GM12878 (cell line): Measurements from ENCODE around the gene GSKIP. TPM values are rescaled to one million over a fixed set of nuclear protein-coding genes. Genes with fewer than 3 reads are reported as not detected.

Experiments used
- ATAC-seq: fragments of 200-7000 bp; cut with Tn5 transposase; 3 replicates; pipeline ENCODE4 v1.9.1; 2020; ENCODE audit warnings: mild to moderate bottlenecking, moderate library complexity
- BruUV-seq: library from RNA; stranded (reverse); fragments of 400-500 nt; replicated peaks from 2 replicates; lab custom pipeline; 2021; lab: Mats Ljungman, UMichigan
- CTCF ChIA-PET: fragments of 300-600 bp; sonication (Branson Sonifier 250); formaldehyde crosslinking; extraction: SDS; loops from one replicate; lab custom pipeline; 2021; ENCODE audit warnings: inconsistent platforms; lab: Yijun Ruan, JAX
- POLR2A ChIA-PET: fragments of 350-600 bp; formaldehyde crosslinking; extraction: SDS; loops from one replicate; lab custom pipeline; 2021; ENCODE audit warnings: inconsistent platforms; lab: Charles Lee
- RAD21 ChIA-PET: fragments of 300-600 bp; sonication (Branson Sonifier 250); formaldehyde crosslinking; loops from one replicate; lab custom pipeline; 2023; ENCODE audit warnings: antibody characterized with exemption; ENCODE audit not compliant: unreplicated experiment; lab: Charles Lee
- SMC1A ChIA-PET: fragments of 300-600 bp; sonication (Branson Sonifier 250); formaldehyde crosslinking; loops from one replicate; lab custom pipeline; 2023; ENCODE audit not compliant: unreplicated experiment, uncharacterized antibody; lab: Charles Lee
- DNase-seq: peaks from one replicate; pipeline ENCODE4 v3.0.0-alpha.2; 2011; ENCODE audit warnings: low read depth, low spot score
- FAIRE-seq: peaks from 3 replicates; lab custom pipeline; 2011; peaks lifted over from hg19 to GRCh38; lab: Jason Lieb, UNC
- H2AFZ ChIP-seq: 2 replicates; pipeline ENCODE4 v1.6.0; 2011; ENCODE audit warnings: low read depth, low read length, control low read depth; ENCODE audit not compliant: control insufficient read depth
- H3K27ac ChIP-seq: 2 replicates; pipeline ENCODE4 v1.5.1; 2011; ENCODE audit warnings: control low read depth; ENCODE audit not compliant: control insufficient read depth, insufficient read depth
- H3K27me3 ChIP-seq, 2 experiments: replicated peaks in 1 of 2; 2 replicates each; pipeline versions ENCODE4 v1.6.0 to v1.6.1; 2011; ENCODE audit warnings: low read length in 1 of 2; ENCODE audit not compliant: control insufficient read depth in 2 of 2, insufficient read depth in 2 of 2
- H3K36me3 ChIP-seq, 2 experiments: 2 replicates each; pipeline ENCODE4 v1.5.1; 2011; ENCODE audit warnings: low read length in 1 of 2; ENCODE audit not compliant: control insufficient read depth in 2 of 2, insufficient read depth in 2 of 2
- H3K4me1 ChIP-seq: 2 replicates; pipeline ENCODE4 v1.6.1; 2011; ENCODE audit warnings: mild to moderate bottlenecking, low read length, moderate library complexity, mixed read lengths; ENCODE audit not compliant: control insufficient read depth, insufficient read depth
- H3K4me2 ChIP-seq: 2 replicates; pipeline ENCODE4 v1.6.0; 2011; ENCODE audit warnings: control low read depth; ENCODE audit not compliant: control insufficient read depth, insufficient read depth
- H3K4me3 ChIP-seq: fragments of 200-600 bp; sonication (generic); 2 replicates; pipeline ENCODE4 v1.5.1; 2016
- H3K79me2 ChIP-seq: 2 replicates; pipeline ENCODE4 v1.6.0; 2011; ENCODE audit warnings: low read length; ENCODE audit not compliant: control insufficient read depth, insufficient read depth
- H3K9ac ChIP-seq: 2 replicates; pipeline ENCODE4 v1.8.0; 2011; ENCODE audit warnings: low read length, control low read depth, mixed read lengths; ENCODE audit not compliant: control insufficient read depth, insufficient read depth
- H3K9me3 ChIP-seq: replicated peaks from 3 replicates; pipeline ENCODE4 v1.5.1; 2011; ENCODE audit warnings: mild to moderate bottlenecking, low read length; ENCODE audit not compliant: control insufficient read depth, insufficient read depth
- H4K20me1 ChIP-seq: 2 replicates; pipeline ENCODE4 v1.6.0; 2011; ENCODE audit not compliant: control insufficient read depth, insufficient read depth
- CBX3 ChIP-seq: fragments of 200-600 bp; sonication (generic); IDR thresholded peaks from 2 replicates; pipeline ENCODE4 v1.6.1; 2016; ENCODE audit warnings: low read depth, borderline replicate concordance
- SUZ12 ChIP-seq: fragments of 200-600 bp; sonication (generic); IDR thresholded peaks from one replicate; pipeline ENCODE4 v1.6.1; 2018; ENCODE audit warnings: antibody characterized with exemption, mild to moderate bottlenecking; ENCODE audit not compliant: unreplicated experiment
- WGBS: methylation state at CpG from one replicate; pipeline ENCODE4 v1.1.6; 2016; ENCODE audit warnings: low lambda C conversion rate; ENCODE audit not compliant: insufficient replicate concordance, insufficient coverage; ENCODE audit errors: missing lambda C conversion rate; 5-methylcytosine and 5-hydroxymethylcytosine counted together
- in situ Hi-C: fragments of 300-500 bp; cut with MboI; formaldehyde crosslinking; loops from 9 replicates; pipeline ENCODE4 v1.14.3; 2018; ENCODE audit warnings: mixed read lengths
- intact Hi-C: fragments of 100-400 bp; cut with micrococcal nuclease; formaldehyde crosslinking; loops from one replicate; pipeline ENCODE4 v1.14.2; 2022; ENCODE audit not compliant: unreplicated experiment
- polyA plus RNA-seq, 11 experiments: library from polyadenylated mRNA; depleted of rRNA in 4 of 11; unstranded in 6 of 11; stranded (reverse) in 5 of 11; fragments of >200 nt; fragmentation: Nextera tagmentation in 4 of 11; fragmentation: Illumina TruSeq in 1 of 11; extraction: Ambion mirVana in 4 of 11; extraction: Trizol in 1 of 11; gene quantifications; 1 replicate in 1 of 11; 2 replicates in 10 of 11; pipeline versions ENCODE4 v1.2.1 to v1.2.3, GENCODE V29; 2011 to 2016; ENCODE audit warnings: inconsistent platforms in 2 of 11, missing spikeins in 2 of 11, low read depth in 1 of 11
- total RNA-seq, 4 experiments: library from RNA; depleted of rRNA in 3 of 4; stranded (reverse); fragments of >200 nt in 3 of 4; fragmentation: Illumina TruSeq in 1 of 4; extraction: Trizol in 1 of 4; gene quantifications; 2 replicates each; pipeline versions ENCODE4 v1.2.1 to v1.2.3, GENCODE V29; 2013 to 2021
- TF ChIP-seq, protein P1 (sequence below): fragments of 450-650 bp; IDR thresholded peaks from 2 replicates; pipeline ENCODE4 v1.6.1; 2017; ENCODE audit warnings: low read depth, mild to moderate bottlenecking, moderate library complexity
- TF ChIP-seq, protein P2 (sequence below): fragments of 450-650 bp; formaldehyde crosslinking; IDR thresholded peaks from 2 replicates; pipeline ENCODE4 v1.5.0; 2022; ENCODE audit warnings: mild to moderate bottlenecking, missing genetic modification characterization
- TF ChIP-seq, protein P3 (sequence below): fragments of 450-650 bp; conservative IDR thresholded peaks from 2 replicates; pipeline ENCODE4 v1.6.1; 2017; ENCODE audit warnings: mild to moderate bottlenecking, moderate library complexity

Gene GSKIP
- total and polyA plus RNA-seq, 10 of the 15 experiments (the other 5 are each of a cell fraction or from before 2014, with no cell fraction given), result 15.4 to 75.2 (median 26.1) TPM

GRCh38 chr14:96393071-96393691 is 29.9 kb downstream of the GSKIP start:
- ChIA-PET RAD21 (no interaction called here), POLR2A (no interaction called here)

More at GRCh38 chr14:96393071-96393691, 29.9 kb downstream of the GSKIP start:
- DNase-seq (no peak), ATAC-seq (no peak), FAIRE-seq (no peak)
- WGBS, result 92% methylated on average over 5 of the region's 5 CpGs
- no peaks in the 10 kb centered on the region for H3K36me3 ChIP-seq
- no peaks in the 10 kb centered on the region for H3K4me1 ChIP-seq
- no peak overlapping the region for H3K9ac ChIP-seq
- no peak overlapping the region for H3K4me3 ChIP-seq
- H3K79me2 ChIP-seq, result no peaks in the 10 kb centered on the region
- H3K4me2 ChIP-seq, result peak overlapping the region; percentile 60; the same call in 1 of the 2 replicates
- CTCF ChIA-PET, result no interaction called here
- H3K27ac ChIP-seq, result no peak overlapping the region
- BruUV-seq, result no TSS peak
- in situ Hi-C loops (no loop called here), intact Hi-C loops (loop anchor here (5.0 kb wide), 2 partner anchors 51 to 109 kb away; partner anchors contain the start of gene PAPOLA)
- H2AFZ ChIP-seq, result no peak overlapping the region
- SMC1A ChIA-PET, result interaction anchor here (1.4 kb wide), 1 partner anchor 12 kb away, joined by 4 read pairs; no protein-coding TSS in a partner anchor
- no peaks in the 10 kb centered on the region for H3K9me3 ChIP-seq
- TF ChIP-seq CBX3 (no peak), SUZ12 (no peak)
- TF ChIP-seq, protein P1, sequence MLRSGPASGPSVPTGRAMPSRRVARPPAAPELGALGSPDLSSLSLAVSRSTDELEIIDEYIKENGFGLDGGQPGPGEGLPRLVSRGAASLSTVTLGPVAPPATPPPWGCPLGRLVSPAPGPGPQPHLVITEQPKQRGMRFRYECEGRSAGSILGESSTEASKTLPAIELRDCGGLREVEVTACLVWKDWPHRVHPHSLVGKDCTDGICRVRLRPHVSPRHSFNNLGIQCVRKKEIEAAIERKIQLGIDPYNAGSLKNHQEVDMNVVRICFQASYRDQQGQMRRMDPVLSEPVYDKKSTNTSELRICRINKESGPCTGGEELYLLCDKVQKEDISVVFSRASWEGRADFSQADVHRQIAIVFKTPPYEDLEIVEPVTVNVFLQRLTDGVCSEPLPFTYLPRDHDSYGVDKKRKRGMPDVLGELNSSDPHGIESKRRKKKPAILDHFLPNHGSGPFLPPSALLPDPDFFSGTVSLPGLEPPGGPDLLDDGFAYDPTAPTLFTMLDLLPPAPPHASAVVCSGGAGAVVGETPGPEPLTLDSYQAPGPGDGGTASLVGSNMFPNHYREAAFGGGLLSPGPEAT, result no peak
- TF ChIP-seq, protein P2, sequence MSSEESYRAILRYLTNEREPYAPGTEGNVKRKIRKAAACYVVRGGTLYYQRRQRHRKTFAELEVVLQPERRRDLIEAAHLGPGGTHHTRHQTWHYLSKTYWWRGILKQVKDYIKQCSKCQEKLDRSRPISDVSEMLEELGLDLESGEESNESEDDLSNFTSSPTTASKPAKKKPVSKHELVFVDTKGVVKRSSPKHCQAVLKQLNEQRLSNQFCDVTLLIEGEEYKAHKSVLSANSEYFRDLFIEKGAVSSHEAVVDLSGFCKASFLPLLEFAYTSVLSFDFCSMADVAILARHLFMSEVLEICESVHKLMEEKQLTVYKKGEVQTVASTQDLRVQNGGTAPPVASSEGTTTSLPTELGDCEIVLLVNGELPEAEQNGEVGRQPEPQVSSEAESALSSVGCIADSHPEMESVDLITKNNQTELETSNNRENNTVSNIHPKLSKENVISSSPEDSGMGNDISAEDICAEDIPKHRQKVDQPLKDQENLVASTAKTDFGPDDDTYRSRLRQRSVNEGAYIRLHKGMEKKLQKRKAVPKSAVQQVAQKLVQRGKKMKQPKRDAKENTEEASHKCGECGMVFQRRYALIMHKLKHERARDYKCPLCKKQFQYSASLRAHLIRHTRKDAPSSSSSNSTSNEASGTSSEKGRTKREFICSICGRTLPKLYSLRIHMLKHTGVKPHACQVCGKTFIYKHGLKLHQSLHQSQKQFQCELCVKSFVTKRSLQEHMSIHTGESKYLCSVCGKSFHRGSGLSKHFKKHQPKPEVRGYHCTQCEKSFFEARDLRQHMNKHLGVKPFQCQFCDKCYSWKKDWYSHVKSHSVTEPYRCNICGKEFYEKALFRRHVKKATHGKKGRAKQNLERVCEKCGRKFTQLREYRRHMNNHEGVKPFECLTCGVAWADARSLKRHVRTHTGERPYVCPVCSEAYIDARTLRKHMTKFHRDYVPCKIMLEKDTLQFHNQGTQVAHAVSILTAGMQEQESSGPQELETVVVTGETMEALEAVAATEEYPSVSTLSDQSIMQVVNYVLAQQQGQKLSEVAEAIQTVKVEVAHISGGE (CRISPR knock-in tag), result no peak
- TF ChIP-seq, protein P3, sequence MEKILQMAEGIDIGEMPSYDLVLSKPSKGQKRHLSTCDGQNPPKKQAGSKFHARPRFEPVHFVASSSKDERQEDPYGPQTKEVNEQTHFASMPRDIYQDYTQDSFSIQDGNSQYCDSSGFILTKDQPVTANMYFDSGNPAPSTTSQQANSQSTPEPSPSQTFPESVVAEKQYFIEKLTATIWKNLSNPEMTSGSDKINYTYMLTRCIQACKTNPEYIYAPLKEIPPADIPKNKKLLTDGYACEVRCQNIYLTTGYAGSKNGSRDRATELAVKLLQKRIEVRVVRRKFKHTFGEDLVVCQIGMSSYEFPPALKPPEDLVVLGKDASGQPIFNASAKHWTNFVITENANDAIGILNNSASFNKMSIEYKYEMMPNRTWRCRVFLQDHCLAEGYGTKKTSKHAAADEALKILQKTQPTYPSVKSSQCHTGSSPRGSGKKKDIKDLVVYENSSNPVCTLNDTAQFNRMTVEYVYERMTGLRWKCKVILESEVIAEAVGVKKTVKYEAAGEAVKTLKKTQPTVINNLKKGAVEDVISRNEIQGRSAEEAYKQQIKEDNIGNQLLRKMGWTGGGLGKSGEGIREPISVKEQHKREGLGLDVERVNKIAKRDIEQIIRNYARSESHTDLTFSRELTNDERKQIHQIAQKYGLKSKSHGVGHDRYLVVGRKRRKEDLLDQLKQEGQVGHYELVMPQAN, result no peak
- H3K27me3 ChIP-seq, result no peaks in the 10 kb centered on the region
- H4K20me1 ChIP-seq, result no peaks in the 10 kb centered on the region
